ENCODE measurements around the gene DNAJA2. TPM values are rescaled to one million over a fixed set of nuclear protein-coding genes. Genes with fewer than 3 reads are reported as not detected.

The DNAJA2 gene
- total and polyA plus RNA-seq, 4 donors, result 24.9 to 56.5 (median 35.6) TPM

DNA sequence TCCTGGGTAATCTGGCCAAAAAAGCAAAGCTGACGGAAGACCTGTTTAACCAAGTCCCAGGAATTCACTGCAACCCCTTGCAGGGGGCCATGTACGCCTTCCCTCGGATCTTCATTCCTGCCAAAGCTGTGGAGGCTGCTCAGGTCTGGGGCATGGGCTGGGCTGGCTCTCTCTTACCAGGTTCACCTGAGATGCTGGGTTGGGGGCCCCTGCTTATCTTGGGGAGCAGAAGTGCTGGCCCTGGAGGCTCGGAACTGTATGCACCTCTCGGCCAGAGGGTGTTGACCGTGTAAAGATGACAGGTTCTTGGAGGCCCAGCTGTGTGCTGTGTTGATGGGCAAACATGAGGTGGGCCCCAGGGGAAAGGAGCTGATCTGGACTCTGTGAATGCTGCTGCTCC, 49.1 kb downstream of the DNAJA2 start:
- DNase-seq (no peak), ATAC-seq (ENCODE audit: insufficient read depth, low FRiP score) (no peak)
- Histone ChIP-seq H3K27ac (ENCODE audit: low read depth in 1 of 2, low read length in 1 of 2) (no peak overlapping the region), H3K9me3 (ENCODE audit: control insufficient read depth in 4 of 4, insufficient read depth in 3 of 4, low read length in 3 of 4) (peaks cover 0 to 2% (median 0%) of the 10 kb centered on the region in 4 donors), H3K4me1 (ENCODE audit: control insufficient read depth in 5 of 5, insufficient read depth in 5 of 5, low read length in 5 of 5) (peaks cover 0 to 2% (median 0%) of the 10 kb centered on the region in 5 donors), H3K4me3 (no peak overlapping the region), H3K9ac (ENCODE audit: insufficient read depth in 1 of 2, low read length in 2 of 2) (no peak overlapping the region), H3K27me3 (ENCODE audit: control insufficient read depth in 3 of 3, insufficient read depth in 3 of 3, low read length in 2 of 3) (no peaks in the 10 kb centered on the region), H3K36me3 (ENCODE audit: control insufficient read depth in 4 of 4, insufficient read depth in 4 of 4, low read length in 4 of 4) (peaks cover 0 to 23% (median 7%) of the 10 kb centered on the region in 4 donors)
- TF ChIP-seq, protein P1, sequence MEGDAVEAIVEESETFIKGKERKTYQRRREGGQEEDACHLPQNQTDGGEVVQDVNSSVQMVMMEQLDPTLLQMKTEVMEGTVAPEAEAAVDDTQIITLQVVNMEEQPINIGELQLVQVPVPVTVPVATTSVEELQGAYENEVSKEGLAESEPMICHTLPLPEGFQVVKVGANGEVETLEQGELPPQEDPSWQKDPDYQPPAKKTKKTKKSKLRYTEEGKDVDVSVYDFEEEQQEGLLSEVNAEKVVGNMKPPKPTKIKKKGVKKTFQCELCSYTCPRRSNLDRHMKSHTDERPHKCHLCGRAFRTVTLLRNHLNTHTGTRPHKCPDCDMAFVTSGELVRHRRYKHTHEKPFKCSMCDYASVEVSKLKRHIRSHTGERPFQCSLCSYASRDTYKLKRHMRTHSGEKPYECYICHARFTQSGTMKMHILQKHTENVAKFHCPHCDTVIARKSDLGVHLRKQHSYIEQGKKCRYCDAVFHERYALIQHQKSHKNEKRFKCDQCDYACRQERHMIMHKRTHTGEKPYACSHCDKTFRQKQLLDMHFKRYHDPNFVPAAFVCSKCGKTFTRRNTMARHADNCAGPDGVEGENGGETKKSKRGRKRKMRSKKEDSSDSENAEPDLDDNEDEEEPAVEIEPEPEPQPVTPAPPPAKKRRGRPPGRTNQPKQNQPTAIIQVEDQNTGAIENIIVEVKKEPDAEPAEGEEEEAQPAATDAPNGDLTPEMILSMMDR (IDR thresholded peaks at IDR 0.05; ENCODE audit: control extremely low read depth, extremely low read depth), result no peak
- 94 to 96% methylated on average over 6 of the region's 6 CpGs for WGBS, 2 donors

DNA sequence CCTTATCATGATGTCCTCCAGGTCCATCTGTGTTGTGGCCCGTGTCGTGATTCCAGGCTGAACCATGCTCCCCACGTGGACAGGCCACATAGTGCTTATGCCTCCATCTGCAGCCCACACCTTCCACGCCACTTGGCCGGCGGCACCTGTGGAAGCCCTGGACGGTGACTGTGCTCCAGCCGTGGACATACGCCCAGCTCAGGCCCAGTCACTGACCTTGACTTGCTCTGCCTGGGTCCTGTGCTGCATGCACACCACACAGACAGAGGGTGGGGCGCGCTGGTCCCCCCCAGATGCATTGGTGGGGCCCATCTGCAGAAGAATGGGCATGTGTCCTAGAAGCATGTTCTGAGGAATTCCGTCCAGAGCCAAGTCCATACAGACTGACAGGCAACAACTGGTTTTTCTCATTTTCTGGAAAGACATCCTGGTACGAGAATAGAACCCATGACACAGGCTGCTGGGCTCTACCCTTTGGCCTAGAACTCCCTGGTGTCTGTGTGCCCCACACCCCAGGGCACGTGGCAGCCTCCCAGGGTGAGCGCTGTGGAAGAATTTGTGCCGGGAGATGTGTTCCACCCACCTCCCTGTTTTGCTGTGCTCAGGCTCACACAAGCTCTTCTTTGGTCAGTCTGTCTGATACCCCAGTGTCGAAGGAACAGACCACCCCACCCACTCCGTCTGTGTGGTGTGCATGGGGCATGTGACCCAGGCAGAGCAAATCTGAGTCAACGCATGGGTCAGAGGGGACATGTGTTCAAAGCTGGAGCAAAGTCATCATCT, 49.8 kb downstream of the DNAJA2 start:
- H3K9me3 ChIP-seq (ENCODE audit: control insufficient read depth in 4 of 4, insufficient read depth in 3 of 4, low read length in 3 of 4), result peaks cover 0 to 2% (median 0%) of the 10 kb centered on the region in 4 donors
- WGBS, 2 donors, result 90 to 96% methylated on average over 19 of the region's 19 CpGs
- no peak overlapping the region for H3K4me3 ChIP-seq
- H3K9ac ChIP-seq (ENCODE audit: insufficient read depth in 1 of 2, low read length in 2 of 2), result no peak overlapping the region
- peaks cover 0 to 4% (median 0%) of the 10 kb centered on the region in 5 donors for H3K4me1 ChIP-seq (ENCODE audit: control insufficient read depth in 5 of 5, insufficient read depth in 5 of 5, low read length in 5 of 5)
- DNase-seq, result no peak
- H3K27ac ChIP-seq (ENCODE audit: low read depth in 1 of 2, low read length in 1 of 2), result no peak overlapping the region
- H3K36me3 ChIP-seq (ENCODE audit: control insufficient read depth in 4 of 4, insufficient read depth in 4 of 4, low read length in 4 of 4), result peaks cover 0 to 19% (median 9%) of the 10 kb centered on the region in 4 donors
- TF ChIP-seq, protein P1 (IDR thresholded peaks at IDR 0.05; ENCODE audit: control extremely low read depth, extremely low read depth), result no peak
- no peak for ATAC-seq (ENCODE audit: insufficient read depth, low FRiP score)
- H3K27me3 ChIP-seq (ENCODE audit: control insufficient read depth in 3 of 3, insufficient read depth in 3 of 3, low read length in 2 of 3), result no peaks in the 10 kb centered on the region

DNA sequence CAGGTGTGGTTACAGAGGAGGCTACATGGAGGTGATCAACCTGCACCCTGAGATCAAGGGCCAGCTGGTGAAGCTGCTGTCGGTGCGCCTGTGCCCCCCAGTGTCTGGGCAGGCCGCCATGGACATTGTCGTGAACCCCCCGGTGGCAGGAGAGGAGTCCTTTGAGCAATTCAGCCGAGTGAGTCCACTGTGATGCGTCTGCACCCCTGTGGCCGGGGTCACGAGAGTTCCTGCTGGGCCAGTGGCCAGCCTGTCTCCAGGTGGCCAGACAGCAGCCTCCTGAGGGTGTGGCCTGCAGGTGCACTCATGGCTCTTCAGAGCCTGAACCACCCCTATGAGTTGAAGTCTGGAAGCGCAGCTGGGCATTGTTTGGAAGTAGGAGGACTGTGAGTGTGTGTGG, 51.2 kb downstream of the DNAJA2 start:
- Histone ChIP-seq H3K36me3 (ENCODE audit: control insufficient read depth in 4 of 4, insufficient read depth in 4 of 4, low read length in 4 of 4) (peaks cover 0 to 18% (median 9%) of the 10 kb centered on the region in 4 donors), H3K27me3 (ENCODE audit: control insufficient read depth in 3 of 3, insufficient read depth in 3 of 3, low read length in 2 of 3) (no peaks in the 10 kb centered on the region), H3K27ac (ENCODE audit: low read depth in 1 of 2, low read length in 1 of 2) (no peak overlapping the region), H3K9me3 (ENCODE audit: control insufficient read depth in 4 of 4, insufficient read depth in 3 of 4, low read length in 3 of 4) (peaks cover 0 to 2% (median 0%) of the 10 kb centered on the region in 4 donors), H3K9ac (ENCODE audit: insufficient read depth in 1 of 2, low read length in 2 of 2) (no peak overlapping the region), H3K4me1 (ENCODE audit: control insufficient read depth in 5 of 5, insufficient read depth in 5 of 5, low read length in 5 of 5) (peaks cover 0 to 12% (median 0%) of the 10 kb centered on the region in 5 donors), H3K4me3 (no peak overlapping the region)
- DNase-seq, result no peak
- WGBS, 2 donors, result 89 to 91% methylated on average over 10 of the region's 10 CpGs
- no peak for ATAC-seq (ENCODE audit: insufficient read depth, low FRiP score)
- TF ChIP-seq, protein P1 (IDR thresholded peaks at IDR 0.05; ENCODE audit: control extremely low read depth, extremely low read depth), result no peak
